Measurements from ENCODE around the gene MED13L. TPM values are rescaled to one million over a fixed set of nuclear protein-coding genes. Genes with fewer than 3 reads are reported as not detected.
A peak's percentile ranks its signal among the peaks of the same experiment; 100 is the strongest.

Gene MED13L
- total and polyA plus RNA-seq, 2 of the 4 experiments (the other 2 are of a cell fraction): 17.9 to 49.1 TPM

GRCh38 chr12:116141833-116142162, 135.7 kb downstream of the MED13L start:
- dilution Hi-C loops (cut with HindIII; ENCODE audit: low sequenced_read_pairs, unreplicated experiment) (no loop called here), intact Hi-C loops (cut with micrococcal nuclease) (loop anchor here (5.0 to 10.0 kb wide), 4 partner anchors 96 to 456 kb away; partner anchors contain the start of gene MED13L), in situ Hi-C loops (cut with MboI; ENCODE audit: low sequenced_read_pairs) (no loop called here)
- H3K14ac ChIP-seq (replicated peaks; ENCODE audit: low read depth, low read length): peak overlapping the region; percentile 60; the same call in 1 of the 2 replicates
- H3K18ac ChIP-seq (ENCODE audit: low read depth, low read length): no peak overlapping the region
- no peak overlapping the region for H3K56ac ChIP-seq (ENCODE audit: extremely low read depth, insufficient read depth, low read length)
- no peak overlapping the region for H3K4me3 ChIP-seq (ENCODE audit: insufficient read depth, low read depth, low read length)
- no peak overlapping the region for H2BK20ac ChIP-seq (ENCODE audit: low read depth, low read length)
- 100% methylated on average over 2 of the region's 2 CpGs; no CpG with 5 or more reads in 1 of the 2 experiments for WGBS, 2 experiments (ENCODE audit: extremely low coverage in 2 of 2, insufficient read length in 1 of 2)
- peak overlapping the region; percentile 80; the same call in 1 of the 2 replicates for H2AK5ac ChIP-seq (ENCODE audit: low read depth, low read length)
- no peak overlapping the region for H2AFZ ChIP-seq (replicated peaks; ENCODE audit: low read length, poor library complexity)
- 0 out of 2 replicates have a peak overlapping the region, but pooled peaks have one; percentile 12 for H2BK120ac ChIP-seq (ENCODE audit: low read depth, low read length)
- no peak overlapping the region for H2AK9ac ChIP-seq (replicated peaks; ENCODE audit: low read depth, low read length, poor library complexity)
- CTCF ChIA-PET: interaction anchor here (0.8 to 1.6 kb wide), 3 partner anchors 63 to 134 kb away, joined by 3 to 5 read pairs (median 3); no protein-coding TSS in a partner anchor
- H4K20me1 ChIP-seq (ENCODE audit: insufficient read depth, low read length): peaks cover 83% of the 10 kb centered on the region
- peaks cover 30 to 75% of the 10 kb centered on the region in 2 experiments for H3K79me1 ChIP-seq (ENCODE audit: low read depth in 1 of 2, low read length in 2 of 2)
- no peaks in the 10 kb centered on the region for H3K9me3 ChIP-seq (ENCODE audit: control insufficient read depth, insufficient read depth, low read length)
- no peak overlapping the region; the same call in 1 of the 2 replicates for H3K4ac ChIP-seq (ENCODE audit: low read depth, low read length)
- H4K5ac ChIP-seq (ENCODE audit: low read depth, low read length): no peak overlapping the region
- TF ChIP-seq POLR2A (IDR thresholded peaks at IDR 0.05; ENCODE audit: low read depth, low read length) (no peak), MXI1 (IDR thresholded peaks at IDR 0.05; ENCODE audit: borderline replicate concordance, low read depth, low read length) (no peak), FOS (IDR thresholded peaks at IDR 0.05; ENCODE audit: low read depth, low read length) (no peak), RAD21 (IDR thresholded peaks at IDR 0.05; ENCODE audit: low read length) (no peak), RCOR1 (IDR thresholded peaks at IDR 0.05; ENCODE audit: insufficient replicate concordance, low read length) (no peak), MAZ (IDR thresholded peaks at IDR 0.05; ENCODE audit: borderline replicate concordance, low read depth, low read length) (no peak), MAFK (IDR thresholded peaks at IDR 0.05; ENCODE audit: low read depth, low read length) (no peak), SMC3 (IDR thresholded peaks at IDR 0.05; ENCODE audit: low read depth, low read length) (no peak), USF2 (IDR thresholded peaks at IDR 0.05; ENCODE audit: low read depth, low read length) (no peak), RFX5 (IDR thresholded peaks at IDR 0.05; ENCODE audit: low read depth, low read length) (no peak), NFE2L2 (IDR thresholded peaks at IDR 0.05; ENCODE audit: low read depth, low read length) (no peak), CHD1 (IDR thresholded peaks at IDR 0.05; ENCODE audit: low read depth, low read length) (no peak), BHLHE40 (IDR thresholded peaks at IDR 0.05; ENCODE audit: low read depth, low read length) (no peak), CTCF (conservative IDR thresholded peaks at IDR 0.05; ENCODE audit: low read depth, low read length) (no peak), CEBPB (IDR thresholded peaks at IDR 0.05; ENCODE audit: low read depth, low read length) (no peak)
- TF ChIP-seq, protein P1, sequence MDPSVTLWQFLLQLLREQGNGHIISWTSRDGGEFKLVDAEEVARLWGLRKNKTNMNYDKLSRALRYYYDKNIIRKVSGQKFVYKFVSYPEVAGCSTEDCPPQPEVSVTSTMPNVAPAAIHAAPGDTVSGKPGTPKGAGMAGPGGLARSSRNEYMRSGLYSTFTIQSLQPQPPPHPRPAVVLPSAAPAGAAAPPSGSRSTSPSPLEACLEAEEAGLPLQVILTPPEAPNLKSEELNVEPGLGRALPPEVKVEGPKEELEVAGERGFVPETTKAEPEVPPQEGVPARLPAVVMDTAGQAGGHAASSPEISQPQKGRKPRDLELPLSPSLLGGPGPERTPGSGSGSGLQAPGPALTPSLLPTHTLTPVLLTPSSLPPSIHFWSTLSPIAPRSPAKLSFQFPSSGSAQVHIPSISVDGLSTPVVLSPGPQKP (IDR thresholded peaks at IDR 0.05; ENCODE audit: borderline replicate concordance, low read depth, low read length): no peak
- H3K9ac ChIP-seq (ENCODE audit: low read depth, low read length): no peak overlapping the region
- 0 out of 3 replicates have a peak overlapping the region, but pooled peaks have one; percentile 32 for H2BK15ac ChIP-seq (ENCODE audit: low read depth, low read length)
- peaks cover 15% of the 10 kb centered on the region for H3K9me1 ChIP-seq (ENCODE audit: insufficient read depth, low read length)
- peak overlapping the region; percentile 1; the same call in 1 of the 2 replicates for H4K91ac ChIP-seq (ENCODE audit: insufficient read depth, low read depth, low read length)
- peak overlapping the region; percentile 51; the same call in 1 of the 2 replicates for H3K23ac ChIP-seq (ENCODE audit: low read depth, low read length)
- no peak overlapping the region for H3K4me2 ChIP-seq (ENCODE audit: low read depth, low read length)
- H3K27ac ChIP-seq (ENCODE audit: insufficient read depth, low read length): no peak overlapping the region
- H3K4me1 ChIP-seq (ENCODE audit: control insufficient read depth, insufficient read depth, low read length): peaks cover 15% of the 10 kb centered on the region
- ATAC-seq (ENCODE audit: low read depth): no peak
- POLR2A ChIA-PET (ENCODE audit: unreplicated experiment): no interaction called here
- H3K36me3 ChIP-seq (ENCODE audit: control insufficient read depth, insufficient read depth, low read length): no peaks in the 10 kb centered on the region
- DNase-seq: no peak
- H4K8ac ChIP-seq (ENCODE audit: low read depth in 2 of 2, low read length in 2 of 2): no peak overlapping the region; a peak in 1 of 4 replicates
- H3K27me3 ChIP-seq (ENCODE audit: control insufficient read depth, insufficient read depth, low read length): no peaks in the 10 kb centered on the region
- no TSS peak for BruUV-seq (replicated peaks)
- no peak overlapping the region for H2BK5ac ChIP-seq (ENCODE audit: low read depth, low read length, poor library complexity, severe bottlenecking)
